ENCODE measurements around the gene PARD6G. TPM values are rescaled to one million over a fixed set of nuclear protein-coding genes. Genes with fewer than 3 reads are reported as not detected.

Gene PARD6G
- total RNA-seq, 4 donors from 2014 or later = 4.6 to 15.9 (median 11.9) TPM

- Histone ChIP-seq H3K4me3 (no peak overlapping the region), H3K27me3 (no peaks in the 10 kb centered on the region), H3K9me3 (no peaks in the 10 kb centered on the region), H3K27ac (no peak overlapping the region), H3K36me3 (no peaks in the 10 kb centered on the region), H3K4me1 (no peaks in the 10 kb centered on the region)
- intact Hi-C loops (cut with DNase I; ENCODE audit: low total_unique reads) = no loop called here
- TF ChIP-seq, protein P1, sequence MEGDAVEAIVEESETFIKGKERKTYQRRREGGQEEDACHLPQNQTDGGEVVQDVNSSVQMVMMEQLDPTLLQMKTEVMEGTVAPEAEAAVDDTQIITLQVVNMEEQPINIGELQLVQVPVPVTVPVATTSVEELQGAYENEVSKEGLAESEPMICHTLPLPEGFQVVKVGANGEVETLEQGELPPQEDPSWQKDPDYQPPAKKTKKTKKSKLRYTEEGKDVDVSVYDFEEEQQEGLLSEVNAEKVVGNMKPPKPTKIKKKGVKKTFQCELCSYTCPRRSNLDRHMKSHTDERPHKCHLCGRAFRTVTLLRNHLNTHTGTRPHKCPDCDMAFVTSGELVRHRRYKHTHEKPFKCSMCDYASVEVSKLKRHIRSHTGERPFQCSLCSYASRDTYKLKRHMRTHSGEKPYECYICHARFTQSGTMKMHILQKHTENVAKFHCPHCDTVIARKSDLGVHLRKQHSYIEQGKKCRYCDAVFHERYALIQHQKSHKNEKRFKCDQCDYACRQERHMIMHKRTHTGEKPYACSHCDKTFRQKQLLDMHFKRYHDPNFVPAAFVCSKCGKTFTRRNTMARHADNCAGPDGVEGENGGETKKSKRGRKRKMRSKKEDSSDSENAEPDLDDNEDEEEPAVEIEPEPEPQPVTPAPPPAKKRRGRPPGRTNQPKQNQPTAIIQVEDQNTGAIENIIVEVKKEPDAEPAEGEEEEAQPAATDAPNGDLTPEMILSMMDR (IDR thresholded peaks at IDR 0.05) = peak in 1 of 4 experiments; percentile 14
- TF ChIP-seq POLR2A (IDR thresholded peaks at IDR 0.05) = no peak
- DNase-seq = no peak
Measured at GRCh38 chr18:80154293-80154692, 93.0 kb downstream of the PARD6G start.

- TF ChIP-seq, protein P1 (IDR thresholded peaks at IDR 0.05) = no peak
- no peak for TF ChIP-seq POLR2A (IDR thresholded peaks at IDR 0.05)
- intact Hi-C loops (cut with DNase I; ENCODE audit: low total_unique reads) = no loop called here
- H3K9me3 ChIP-seq = no peaks in the 10 kb centered on the region
Measured at GRCh38 chr18:80149667-80150066, 97.6 kb downstream of the PARD6G start.

GRCh38 chr18:80148326-80149199, 98.8 kb downstream of the PARD6G start:
- H3K36me3 ChIP-seq = no peaks in the 10 kb centered on the region
- peak overlapping the region; percentile 25 to 54 for H3K27ac ChIP-seq
- peak overlapping the region; percentile 36 to 61 for H3K4me3 ChIP-seq
- intact Hi-C loops (cut with DNase I; ENCODE audit: low total_unique reads) = no loop called here
- H3K4me1 ChIP-seq = no peaks in the 10 kb centered on the region
- no peaks in the 10 kb centered on the region for H3K9me3 ChIP-seq
- no peak for TF ChIP-seq POLR2A (IDR thresholded peaks at IDR 0.05)
- TF ChIP-seq, protein P1 (IDR thresholded peaks at IDR 0.05) = no peak
- no peak for DNase-seq
- H3K27me3 ChIP-seq = no peaks in the 10 kb centered on the region

More at GRCh38 chr18:80149667-80150066, 97.6 kb downstream of the PARD6G start:
- H3K36me3 ChIP-seq = no peaks in the 10 kb centered on the region
- H3K27me3 ChIP-seq = no peaks in the 10 kb centered on the region
- H3K27ac ChIP-seq = no peak overlapping the region
- no peaks in the 10 kb centered on the region for H3K4me1 ChIP-seq
- DNase-seq = no peak
- H3K4me3 ChIP-seq = no peak overlapping the region

DNA sequence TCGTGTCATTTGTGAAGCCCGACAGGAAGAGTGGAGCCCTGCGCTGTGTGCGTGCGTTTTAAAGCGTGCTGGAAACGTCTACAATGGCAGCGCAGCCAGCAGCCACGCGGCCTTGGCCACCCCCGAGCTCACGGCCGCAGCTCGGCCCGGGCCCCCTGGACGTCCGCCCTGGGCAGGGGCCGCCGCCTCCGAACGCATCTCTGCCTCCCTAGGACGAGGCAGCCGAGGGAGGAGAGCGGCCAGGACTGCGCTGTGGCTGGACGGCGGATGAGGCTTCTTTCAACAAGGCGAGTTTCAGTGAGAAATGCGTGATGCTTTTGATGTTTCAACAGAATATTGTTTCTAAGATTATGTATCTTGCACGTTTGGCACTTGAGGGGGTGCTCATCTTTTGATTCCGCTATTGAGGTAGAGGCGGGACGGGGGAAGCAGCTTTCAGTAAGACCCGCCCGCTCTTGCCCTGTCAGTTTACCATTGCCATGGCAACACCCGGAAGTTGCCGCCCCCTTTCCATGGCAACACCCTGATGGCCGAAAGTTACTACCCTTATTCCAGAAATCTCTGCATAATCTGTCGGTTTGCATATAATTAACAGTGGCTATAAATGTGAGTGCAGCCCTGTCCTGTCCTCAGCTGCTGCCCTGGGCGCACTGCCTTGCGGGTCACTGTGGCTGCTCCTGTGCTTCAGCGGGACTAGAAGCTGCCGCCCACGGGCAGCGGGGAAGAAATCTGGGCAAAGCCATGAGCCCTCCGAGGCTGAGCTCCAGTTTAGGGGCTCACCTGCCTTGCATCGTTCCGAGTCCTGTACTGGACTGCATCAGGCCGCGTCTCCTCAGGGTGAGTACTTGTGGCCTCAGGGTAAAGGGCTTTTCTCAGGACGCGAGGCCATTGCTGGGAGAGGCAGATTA, 99.6 kb downstream of the PARD6G start:
- intact Hi-C loops (cut with DNase I; ENCODE audit: low total_unique reads) = no loop called here
- Histone ChIP-seq H3K36me3 (no peaks in the 10 kb centered on the region), H3K9me3 (no peaks in the 10 kb centered on the region), H3K27me3 (no peaks in the 10 kb centered on the region), H3K27ac (peak overlapping the region; percentile 57 to 64), H3K4me1 (no peaks in the 10 kb centered on the region), H3K4me3 (peak overlapping the region; percentile 36 to 61)
- no peak for TF ChIP-seq POLR2A (IDR thresholded peaks at IDR 0.05)
- TF ChIP-seq, protein P1 (IDR thresholded peaks at IDR 0.05) = no peak
- peak; percentile 88 to 89 for DNase-seq
